ENCODE data around the gene MC2R.

Gene MC2R

DNA sequence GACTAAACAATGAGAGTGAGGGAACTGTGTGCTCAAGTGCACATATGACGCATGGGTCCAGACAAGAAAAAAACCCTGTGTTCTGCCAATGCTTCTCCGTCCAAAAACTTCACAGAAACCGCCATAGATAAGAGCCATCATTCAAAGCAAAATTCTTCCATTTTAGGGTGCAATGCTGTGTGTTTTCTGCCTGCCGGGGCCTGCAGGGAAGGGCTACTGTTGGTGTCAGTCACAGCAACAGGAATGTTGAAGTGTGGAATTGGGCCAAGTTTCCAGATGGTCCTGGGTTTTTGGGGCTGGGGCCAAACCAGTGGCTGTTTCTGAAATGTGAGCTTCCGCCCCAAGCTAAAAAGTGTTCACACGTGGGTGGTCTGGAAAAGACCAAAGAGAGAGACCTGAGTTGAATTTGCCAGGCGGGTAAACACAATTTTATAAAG lies 677 bp upstream of the MC2R start:
- no peak overlapping the region for H3K9ac ChIP-seq (ENCODE audit: low read length)
- no peak overlapping the region for H3K27ac ChIP-seq (ENCODE audit: low read depth, low read length)
- no peaks in the 10 kb centered on the region for H3K36me3 ChIP-seq (ENCODE audit: insufficient read depth, low read length)
- no peak overlapping the region for H3K4me3 ChIP-seq (ENCODE audit: low read depth in 1 of 2, low read length in 2 of 2)
- H3K9me3 ChIP-seq (ENCODE audit: low read length) = no peaks in the 10 kb centered on the region
- H3K27me3 ChIP-seq (ENCODE audit: control insufficient read depth in 1 of 2, insufficient read depth in 2 of 2, low read length in 2 of 2) = no peaks in the 10 kb centered on the region
- no peaks in the 10 kb centered on the region for H3K4me1 ChIP-seq (ENCODE audit: insufficient read depth, low read length)

DNA sequence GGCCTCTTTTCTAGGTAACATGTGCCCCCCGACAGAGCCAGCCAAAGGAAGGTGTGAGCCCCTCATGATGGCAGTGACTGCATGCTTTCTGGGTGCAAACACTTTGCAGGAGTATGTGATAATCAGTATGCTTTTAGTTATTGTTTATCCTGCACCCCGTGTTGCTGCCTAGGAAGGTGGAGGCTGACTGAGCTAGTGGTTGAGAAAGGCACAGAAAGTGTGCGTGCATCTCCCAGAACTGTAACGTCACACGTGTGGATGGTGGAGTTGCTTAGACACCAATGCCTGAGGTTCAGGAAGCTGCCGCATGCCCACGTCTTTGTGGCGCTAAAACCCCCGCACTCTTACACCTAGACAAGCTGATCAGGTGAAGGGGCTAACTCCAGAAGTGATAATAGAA lies 580 bp downstream of the MC2R start:
- Histone ChIP-seq H3K4me1 (ENCODE audit: insufficient read depth, low read length) (no peaks in the 10 kb centered on the region), H3K27me3 (ENCODE audit: control insufficient read depth in 1 of 2, insufficient read depth in 2 of 2, low read length in 2 of 2) (no peaks in the 10 kb centered on the region), H3K36me3 (ENCODE audit: insufficient read depth, low read length) (no peaks in the 10 kb centered on the region), H3K9me3 (ENCODE audit: low read length) (no peaks in the 10 kb centered on the region), H3K4me3 (ENCODE audit: low read depth in 1 of 2, low read length in 2 of 2) (no peak overlapping the region), H3K27ac (ENCODE audit: low read depth, low read length) (no peak overlapping the region), H3K9ac (ENCODE audit: low read length) (no peak overlapping the region)

DNA sequence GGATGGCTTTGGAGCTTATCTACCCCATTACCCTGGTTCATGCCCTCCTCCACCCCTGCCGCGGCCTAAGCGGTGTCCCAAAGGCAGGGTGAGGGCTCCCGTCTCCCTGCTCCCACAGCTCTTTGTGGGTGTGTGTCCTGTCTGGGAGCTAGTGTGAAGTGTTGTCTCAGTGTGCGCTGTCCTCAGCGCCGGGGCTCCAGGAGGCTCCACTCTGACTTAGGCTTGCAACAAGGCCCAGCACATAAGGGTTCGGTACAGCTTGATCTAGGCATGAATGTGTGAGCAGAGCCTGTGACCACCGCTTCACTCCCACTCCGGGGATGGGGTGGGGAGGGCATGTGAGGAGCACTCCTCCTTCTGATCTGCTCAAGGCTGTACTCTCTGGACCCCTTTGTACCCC lies 1.2 kb downstream of the MC2R start:
- Histone ChIP-seq H3K4me3 (ENCODE audit: low read depth in 1 of 2, low read length in 2 of 2) (no peak overlapping the region), H3K4me1 (ENCODE audit: insufficient read depth, low read length) (no peaks in the 10 kb centered on the region), H3K36me3 (ENCODE audit: insufficient read depth, low read length) (no peaks in the 10 kb centered on the region), H3K27ac (ENCODE audit: low read depth, low read length) (no peak overlapping the region), H3K27me3 (ENCODE audit: control insufficient read depth in 1 of 2, insufficient read depth in 2 of 2, low read length in 2 of 2) (no peaks in the 10 kb centered on the region), H3K9me3 (ENCODE audit: low read length) (no peaks in the 10 kb centered on the region), H3K9ac (ENCODE audit: low read length) (no peak overlapping the region)

DNA sequence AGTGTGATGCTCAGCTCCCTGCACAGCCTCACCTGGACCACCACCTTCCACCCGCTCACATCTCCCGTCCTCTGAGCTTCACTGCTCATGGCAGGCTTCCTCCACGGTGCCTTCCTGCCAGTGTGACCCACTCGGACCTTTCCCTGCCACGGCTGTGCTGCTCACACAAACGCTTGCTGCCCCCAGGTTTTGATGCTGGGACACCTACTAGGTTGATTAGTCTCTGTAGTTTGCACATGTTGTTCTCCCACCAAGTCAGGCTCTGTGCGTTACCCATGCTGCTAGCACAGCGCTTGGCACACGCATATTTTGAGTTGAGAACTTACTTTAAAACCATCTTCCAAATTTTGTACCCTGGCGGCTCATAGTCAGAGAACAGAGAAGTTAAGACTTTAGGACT lies 2.1 kb downstream of the MC2R start:
- Histone ChIP-seq H3K9me3 (ENCODE audit: low read length) (no peaks in the 10 kb centered on the region), H3K9ac (ENCODE audit: low read length) (no peak overlapping the region), H3K27me3 (ENCODE audit: control insufficient read depth in 1 of 2, insufficient read depth in 2 of 2, low read length in 2 of 2) (no peaks in the 10 kb centered on the region), H3K36me3 (ENCODE audit: insufficient read depth, low read length) (no peaks in the 10 kb centered on the region), H3K4me3 (ENCODE audit: low read depth in 1 of 2, low read length in 2 of 2) (no peak overlapping the region), H3K4me1 (ENCODE audit: insufficient read depth, low read length) (no peaks in the 10 kb centered on the region), H3K27ac (ENCODE audit: low read depth, low read length) (no peak overlapping the region)

DNA sequence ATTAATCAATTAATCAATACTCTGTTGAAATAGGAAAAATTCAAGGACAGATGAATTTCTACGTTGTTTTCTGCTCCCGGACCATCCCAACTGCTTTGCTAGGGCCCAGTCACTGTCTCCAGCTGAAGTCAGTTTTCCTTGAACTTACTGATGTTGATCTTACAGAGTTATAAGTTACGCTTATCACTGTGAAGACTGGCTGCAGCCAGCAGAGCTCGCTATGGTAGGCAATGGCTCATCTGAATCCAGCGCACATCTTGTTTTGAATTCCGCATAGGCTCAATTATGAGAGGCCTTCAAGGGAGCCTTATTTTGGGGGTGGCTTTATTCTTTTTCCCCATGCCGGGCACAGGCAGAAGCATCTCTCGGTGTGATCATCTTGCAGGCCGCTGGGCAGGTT lies 2.7 kb downstream of the MC2R start:
- no peak overlapping the region for H3K4me3 ChIP-seq (ENCODE audit: low read depth in 1 of 2, low read length in 2 of 2)
- no peaks in the 10 kb centered on the region for H3K27me3 ChIP-seq (ENCODE audit: control insufficient read depth in 1 of 2, insufficient read depth in 2 of 2, low read length in 2 of 2)
- no peak overlapping the region for H3K27ac ChIP-seq (ENCODE audit: low read depth, low read length)
- H3K36me3 ChIP-seq (ENCODE audit: insufficient read depth, low read length) = no peaks in the 10 kb centered on the region
- H3K4me1 ChIP-seq (ENCODE audit: insufficient read depth, low read length) = no peaks in the 10 kb centered on the region
- no peaks in the 10 kb centered on the region for H3K9me3 ChIP-seq (ENCODE audit: low read length)
- no peak overlapping the region for H3K9ac ChIP-seq (ENCODE audit: low read length)

DNA sequence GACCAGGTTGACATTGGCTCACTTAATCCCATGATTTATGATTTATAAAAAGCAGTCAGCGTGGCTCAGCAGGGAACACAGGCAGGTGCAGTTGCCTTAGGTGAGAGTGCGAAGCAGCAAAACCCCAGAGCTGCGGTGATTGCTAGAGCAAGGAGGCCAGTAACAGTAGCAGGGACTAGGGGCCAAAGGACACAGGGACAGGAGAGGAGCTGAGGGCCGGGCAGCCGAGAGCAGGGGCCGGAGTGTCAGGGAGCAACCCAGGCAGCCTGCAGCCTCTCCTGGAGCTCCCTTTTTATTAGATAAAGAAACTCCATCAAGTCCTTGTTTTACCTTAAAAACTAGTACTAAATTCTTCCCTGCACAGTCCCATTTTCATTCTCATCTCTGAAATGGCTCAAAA lies 4.3 kb downstream of the MC2R start:
- H3K36me3 ChIP-seq (ENCODE audit: insufficient read depth, low read length) = no peaks in the 10 kb centered on the region
- H3K27ac ChIP-seq (ENCODE audit: low read depth, low read length) = no peak overlapping the region
- no peaks in the 10 kb centered on the region for H3K9me3 ChIP-seq (ENCODE audit: low read length)
- no peaks in the 10 kb centered on the region for H3K27me3 ChIP-seq (ENCODE audit: control insufficient read depth in 1 of 2, insufficient read depth in 2 of 2, low read length in 2 of 2)
- no peak overlapping the region for H3K9ac ChIP-seq (ENCODE audit: low read length)
- H3K4me3 ChIP-seq (ENCODE audit: low read depth in 1 of 2, low read length in 2 of 2) = no peak overlapping the region
- H3K4me1 ChIP-seq (ENCODE audit: insufficient read depth, low read length) = no peaks in the 10 kb centered on the region

DNA sequence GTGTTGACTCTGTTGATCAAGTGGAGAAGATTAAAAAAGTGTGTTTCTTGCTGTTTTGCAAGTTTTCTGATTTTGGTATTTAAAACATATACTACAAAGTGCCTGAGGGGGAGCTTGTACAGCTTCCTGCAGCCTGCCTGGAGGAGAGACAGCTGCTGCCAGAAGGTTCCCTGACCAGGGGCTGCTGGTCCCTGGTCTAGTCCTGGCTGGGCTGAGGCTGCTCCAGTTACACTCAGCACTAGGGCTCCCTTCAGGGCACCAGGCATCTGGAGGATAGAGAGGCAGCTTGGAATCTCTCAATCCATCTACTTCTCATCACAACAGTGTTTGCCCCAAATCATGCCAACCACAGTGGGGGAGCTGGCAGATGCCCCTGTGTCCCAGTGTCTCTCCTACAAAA lies 4.8 kb downstream of the MC2R start:
- Histone ChIP-seq H3K27me3 (ENCODE audit: control insufficient read depth in 1 of 2, insufficient read depth in 2 of 2, low read length in 2 of 2) (no peaks in the 10 kb centered on the region), H3K27ac (ENCODE audit: low read depth, low read length) (no peak overlapping the region), H3K9ac (ENCODE audit: low read length) (no peak overlapping the region), H3K36me3 (ENCODE audit: insufficient read depth, low read length) (no peaks in the 10 kb centered on the region), H3K9me3 (ENCODE audit: low read length) (no peaks in the 10 kb centered on the region), H3K4me1 (ENCODE audit: insufficient read depth, low read length) (no peaks in the 10 kb centered on the region), H3K4me3 (ENCODE audit: low read depth in 1 of 2, low read length in 2 of 2) (no peak overlapping the region)

DNA sequence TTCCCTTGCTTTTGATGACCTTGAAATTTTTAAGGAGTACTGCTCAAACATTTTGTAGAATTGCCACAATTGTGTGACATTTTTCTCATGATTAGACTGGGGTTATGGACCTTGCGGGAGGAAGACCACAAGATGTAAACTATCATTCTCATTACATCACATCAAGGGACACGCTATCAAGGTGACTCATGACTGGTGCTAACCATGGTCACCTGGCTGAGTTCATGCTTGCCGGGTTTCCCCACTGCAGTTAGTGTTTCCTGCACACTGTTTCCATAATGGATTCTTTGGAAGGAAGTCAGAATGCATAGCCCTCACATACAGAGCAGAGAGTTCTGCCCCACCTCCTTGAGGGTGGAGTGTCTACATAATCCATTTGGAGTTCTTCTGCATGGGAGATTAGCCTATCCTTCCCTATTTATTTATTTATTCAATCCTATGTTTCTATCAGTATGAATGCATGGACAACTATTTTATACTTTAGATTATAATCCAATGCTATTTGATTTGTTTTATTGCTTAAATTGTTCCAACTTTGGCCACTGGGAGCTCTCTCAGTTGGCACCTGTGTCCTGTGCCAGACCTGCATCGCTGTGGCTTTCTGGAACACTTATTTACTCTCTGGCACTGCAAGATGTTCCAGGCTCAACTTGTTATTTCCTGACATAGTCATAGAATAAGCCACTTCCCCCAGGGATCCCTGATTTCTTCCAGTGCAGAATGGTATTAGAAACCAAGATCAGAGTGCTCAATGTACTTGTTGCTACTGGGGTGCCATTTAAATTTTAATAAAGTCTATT lies 6.0 kb downstream of the MC2R start:
- Histone ChIP-seq H3K27ac (ENCODE audit: low read depth, low read length) (no peak overlapping the region), H3K4me3 (ENCODE audit: low read depth in 1 of 2, low read length in 2 of 2) (no peak overlapping the region), H3K4me1 (ENCODE audit: insufficient read depth, low read length) (no peaks in the 10 kb centered on the region)

DNA sequence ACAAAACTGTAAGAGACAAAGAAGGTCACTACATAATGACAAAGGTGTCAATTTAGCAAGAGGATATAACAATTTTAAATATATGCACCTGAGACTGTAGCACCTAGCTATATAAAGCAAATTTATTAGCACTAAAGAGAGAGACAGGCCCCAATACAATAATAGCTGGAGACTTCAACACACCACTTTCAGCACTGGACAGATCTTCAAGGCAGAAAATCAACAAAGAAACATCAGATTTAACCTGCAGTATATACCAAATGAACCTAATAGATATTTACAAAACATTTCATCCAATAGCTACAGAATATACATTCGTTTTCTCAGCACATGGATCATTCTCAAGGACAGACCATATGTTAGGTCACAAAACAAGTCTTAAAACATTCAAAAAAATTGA lies 14.7 kb downstream of the MC2R start:
- Histone ChIP-seq H3K9me3 (ENCODE audit: low read length) (no peaks in the 10 kb centered on the region), H3K27ac (ENCODE audit: low read depth, low read length) (no peak overlapping the region), H3K4me3 (ENCODE audit: low read depth in 1 of 2, low read length in 2 of 2) (no peak overlapping the region), H3K27me3 (ENCODE audit: control insufficient read depth in 1 of 2, insufficient read depth in 2 of 2, low read length in 2 of 2) (no peaks in the 10 kb centered on the region), H3K36me3 (ENCODE audit: insufficient read depth, low read length) (no peaks in the 10 kb centered on the region), H3K4me1 (ENCODE audit: insufficient read depth, low read length) (no peaks in the 10 kb centered on the region), H3K9ac (ENCODE audit: low read length) (no peak overlapping the region)

More for the DNA sequence above, 6.0 kb downstream of the MC2R start:
- H3K9me3 ChIP-seq (ENCODE audit: low read length) = no peaks in the 10 kb centered on the region
- no peaks in the 10 kb centered on the region for H3K36me3 ChIP-seq (ENCODE audit: insufficient read depth, low read length)
- H3K27me3 ChIP-seq (ENCODE audit: control insufficient read depth in 1 of 2, insufficient read depth in 2 of 2, low read length in 2 of 2) = no peaks in the 10 kb centered on the region
- H3K9ac ChIP-seq (ENCODE audit: low read length) = no peak overlapping the region

DNA sequence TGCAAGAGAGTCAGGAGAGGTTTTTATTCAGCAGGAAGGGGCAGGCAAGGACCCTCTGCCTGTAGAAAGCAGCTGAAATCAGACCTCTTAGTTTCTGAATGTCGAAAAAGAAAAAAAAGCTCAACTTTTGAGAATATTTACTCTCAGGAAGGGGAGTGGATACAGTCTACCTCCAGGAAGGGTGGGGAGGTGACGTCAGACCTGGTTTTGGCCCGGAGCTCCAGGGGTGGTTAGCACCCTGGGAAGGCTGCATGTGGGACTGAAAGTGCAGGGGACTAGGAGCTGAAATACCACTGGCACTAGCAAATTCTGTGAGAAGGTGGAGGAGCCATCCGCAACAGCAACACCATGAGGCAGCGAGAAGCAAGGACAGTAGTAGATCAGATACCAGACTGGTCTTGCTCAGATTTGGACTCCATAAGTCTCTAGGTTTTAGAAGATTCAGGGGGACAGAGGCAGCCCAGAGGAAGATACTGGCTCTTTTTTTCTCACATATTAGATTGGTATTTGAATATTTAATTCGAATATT lies 19.8 kb downstream of the MC2R start:
- Histone ChIP-seq H3K27ac (ENCODE audit: low read depth, low read length) (no peak overlapping the region), H3K36me3 (ENCODE audit: insufficient read depth, low read length) (no peaks in the 10 kb centered on the region), H3K27me3 (ENCODE audit: control insufficient read depth in 1 of 2, insufficient read depth in 2 of 2, low read length in 2 of 2) (no peaks in the 10 kb centered on the region), H3K4me1 (ENCODE audit: insufficient read depth, low read length) (no peaks in the 10 kb centered on the region), H3K4me3 (ENCODE audit: low read depth in 1 of 2, low read length in 2 of 2) (no peak overlapping the region), H3K9me3 (ENCODE audit: low read length) (no peaks in the 10 kb centered on the region), H3K9ac (ENCODE audit: low read length) (no peak overlapping the region)

DNA sequence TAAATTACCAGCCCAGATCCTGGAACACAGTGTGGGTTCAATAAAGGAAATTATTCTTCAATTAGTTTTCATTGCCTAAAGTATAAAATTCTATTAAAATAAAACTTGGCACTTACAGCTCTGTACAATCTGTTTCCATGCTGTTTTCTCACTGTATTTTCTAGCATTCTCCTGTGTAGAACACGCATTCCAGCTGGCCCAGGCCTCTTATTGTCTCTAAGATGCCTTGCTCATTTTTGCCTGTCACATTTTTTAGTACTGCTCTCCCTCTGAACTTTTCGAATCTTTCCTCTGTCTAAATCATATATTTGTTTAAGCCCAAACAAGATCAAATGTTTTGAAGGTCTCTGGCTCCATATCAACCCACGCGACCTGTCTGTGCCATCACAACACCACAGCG lies 20.8 kb downstream of the MC2R start:
- Histone ChIP-seq H3K9me3 (ENCODE audit: low read length) (no peaks in the 10 kb centered on the region), H3K4me3 (ENCODE audit: low read depth in 1 of 2, low read length in 2 of 2) (no peak overlapping the region), H3K27me3 (ENCODE audit: control insufficient read depth in 1 of 2, insufficient read depth in 2 of 2, low read length in 2 of 2) (no peaks in the 10 kb centered on the region), H3K27ac (ENCODE audit: low read depth, low read length) (no peak overlapping the region), H3K9ac (ENCODE audit: low read length) (no peak overlapping the region), H3K36me3 (ENCODE audit: insufficient read depth, low read length) (no peaks in the 10 kb centered on the region), H3K4me1 (ENCODE audit: insufficient read depth, low read length) (no peaks in the 10 kb centered on the region)

DNA sequence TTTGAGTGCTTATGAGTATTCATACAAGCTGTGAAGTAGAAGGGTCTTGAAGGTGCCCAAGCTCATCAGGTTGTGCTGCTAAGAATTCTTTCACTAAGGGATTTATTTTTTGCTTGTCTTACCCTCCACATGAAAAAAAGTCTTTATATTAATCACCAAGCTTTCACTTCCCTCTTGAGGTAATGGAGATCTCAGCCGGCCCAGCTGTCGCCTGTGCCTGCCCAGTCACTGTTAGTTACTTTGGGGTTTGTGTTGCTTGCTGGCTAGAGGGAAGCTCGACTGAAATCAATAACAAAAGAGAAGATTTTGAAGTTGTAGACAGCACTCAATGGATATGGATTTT lies 21.9 kb downstream of the MC2R start:
- H3K27me3 ChIP-seq (ENCODE audit: control insufficient read depth in 1 of 2, insufficient read depth in 2 of 2, low read length in 2 of 2) = no peaks in the 10 kb centered on the region
- no peaks in the 10 kb centered on the region for H3K9me3 ChIP-seq (ENCODE audit: low read length)
- H3K4me1 ChIP-seq (ENCODE audit: insufficient read depth, low read length) = no peaks in the 10 kb centered on the region
- no peak overlapping the region for H3K4me3 ChIP-seq (ENCODE audit: low read depth in 1 of 2, low read length in 2 of 2)
- H3K9ac ChIP-seq (ENCODE audit: low read length) = no peak overlapping the region
- no peaks in the 10 kb centered on the region for H3K36me3 ChIP-seq (ENCODE audit: insufficient read depth, low read length)
- H3K27ac ChIP-seq (ENCODE audit: low read depth, low read length) = no peak overlapping the region
